Fibroblast of lung (primary cell): ENCODE measurements around the gene MKRN3.

Experiments
- EZH2 ChIP-seq: IDR thresholded peaks from 2 replicates; pipeline ENCODE4 v1.5.1; 2012; ENCODE audit warnings: low read length, control low read depth, mild to moderate bottlenecking; ENCODE audit errors: missing control alignments
- TF ChIP-seq, protein P1 (sequence below), 2 donors: IDR thresholded peaks in 1 of 2; conservative IDR thresholded peaks in 1 of 2; 1 replicate in 1 of 2; 2 replicates in 1 of 2; pipeline ENCODE4 v1.5.1; 2011 to 2012; ENCODE audit warnings: low read length in 2 of 2, control low read depth in 1 of 2, inconsistent platforms in 1 of 2, low read depth in 1 of 2, mild to moderate bottlenecking in 1 of 2

DNA sequence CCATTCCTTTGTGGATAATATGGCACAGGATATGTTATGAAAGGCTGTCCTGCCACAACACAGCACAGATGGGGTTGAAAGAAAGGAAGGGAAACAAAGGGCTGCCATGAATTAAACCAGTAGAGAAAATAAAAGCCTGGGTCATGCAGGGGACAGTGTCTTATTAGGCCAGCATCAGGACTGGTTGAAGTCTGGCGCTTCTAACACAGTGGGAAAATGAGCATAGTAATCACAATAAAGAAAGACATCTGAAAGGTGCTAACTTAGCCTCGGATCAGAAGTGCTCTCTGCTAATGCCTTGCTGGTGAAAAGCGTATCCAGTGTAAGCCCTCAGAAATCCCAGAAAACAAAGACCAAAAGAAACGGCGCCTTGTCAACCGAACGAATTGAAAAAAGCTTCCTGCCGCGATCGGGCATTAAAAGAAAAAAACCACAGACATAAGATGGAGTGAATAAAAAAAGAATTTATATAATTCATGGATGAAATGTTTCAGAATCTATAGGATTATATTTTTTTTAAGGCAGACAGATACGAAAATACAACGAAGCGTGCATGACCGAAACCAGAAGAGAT lies 566 bp upstream of the MKRN3 start:
- TF ChIP-seq, protein P1, sequence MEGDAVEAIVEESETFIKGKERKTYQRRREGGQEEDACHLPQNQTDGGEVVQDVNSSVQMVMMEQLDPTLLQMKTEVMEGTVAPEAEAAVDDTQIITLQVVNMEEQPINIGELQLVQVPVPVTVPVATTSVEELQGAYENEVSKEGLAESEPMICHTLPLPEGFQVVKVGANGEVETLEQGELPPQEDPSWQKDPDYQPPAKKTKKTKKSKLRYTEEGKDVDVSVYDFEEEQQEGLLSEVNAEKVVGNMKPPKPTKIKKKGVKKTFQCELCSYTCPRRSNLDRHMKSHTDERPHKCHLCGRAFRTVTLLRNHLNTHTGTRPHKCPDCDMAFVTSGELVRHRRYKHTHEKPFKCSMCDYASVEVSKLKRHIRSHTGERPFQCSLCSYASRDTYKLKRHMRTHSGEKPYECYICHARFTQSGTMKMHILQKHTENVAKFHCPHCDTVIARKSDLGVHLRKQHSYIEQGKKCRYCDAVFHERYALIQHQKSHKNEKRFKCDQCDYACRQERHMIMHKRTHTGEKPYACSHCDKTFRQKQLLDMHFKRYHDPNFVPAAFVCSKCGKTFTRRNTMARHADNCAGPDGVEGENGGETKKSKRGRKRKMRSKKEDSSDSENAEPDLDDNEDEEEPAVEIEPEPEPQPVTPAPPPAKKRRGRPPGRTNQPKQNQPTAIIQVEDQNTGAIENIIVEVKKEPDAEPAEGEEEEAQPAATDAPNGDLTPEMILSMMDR (conservative IDR thresholded peaks at IDR 0.05 in 1 of 2, IDR thresholded peaks at IDR 0.05 in 1 of 2; ENCODE audit: low read depth in 1 of 2, low read length in 2 of 2) = no peak
- TF ChIP-seq EZH2 = no peak
